22Rv1 (cell line): Measurements from ENCODE around the gene ZDHHC8.

Source experiments
- H3K27ac ChIP-seq: fragments of 450-650 bp; 2 replicates; pipeline ENCODE4 v1.5.1; 2017
- ZFX ChIP-seq: fragments of 450-650 bp; IDR thresholded peaks from 2 replicates; pipeline ENCODE4 v1.6.1; 2017; ENCODE audit warnings: antibody characterized with exemption, borderline replicate concordance
- TF ChIP-seq, protein P1 (sequence below): fragments of 450-650 bp; IDR thresholded peaks from 2 replicates; pipeline ENCODE4 v1.5.1; 2017; ENCODE audit warnings: mild to moderate bottlenecking

ZDHHC8 gene

DNA sequence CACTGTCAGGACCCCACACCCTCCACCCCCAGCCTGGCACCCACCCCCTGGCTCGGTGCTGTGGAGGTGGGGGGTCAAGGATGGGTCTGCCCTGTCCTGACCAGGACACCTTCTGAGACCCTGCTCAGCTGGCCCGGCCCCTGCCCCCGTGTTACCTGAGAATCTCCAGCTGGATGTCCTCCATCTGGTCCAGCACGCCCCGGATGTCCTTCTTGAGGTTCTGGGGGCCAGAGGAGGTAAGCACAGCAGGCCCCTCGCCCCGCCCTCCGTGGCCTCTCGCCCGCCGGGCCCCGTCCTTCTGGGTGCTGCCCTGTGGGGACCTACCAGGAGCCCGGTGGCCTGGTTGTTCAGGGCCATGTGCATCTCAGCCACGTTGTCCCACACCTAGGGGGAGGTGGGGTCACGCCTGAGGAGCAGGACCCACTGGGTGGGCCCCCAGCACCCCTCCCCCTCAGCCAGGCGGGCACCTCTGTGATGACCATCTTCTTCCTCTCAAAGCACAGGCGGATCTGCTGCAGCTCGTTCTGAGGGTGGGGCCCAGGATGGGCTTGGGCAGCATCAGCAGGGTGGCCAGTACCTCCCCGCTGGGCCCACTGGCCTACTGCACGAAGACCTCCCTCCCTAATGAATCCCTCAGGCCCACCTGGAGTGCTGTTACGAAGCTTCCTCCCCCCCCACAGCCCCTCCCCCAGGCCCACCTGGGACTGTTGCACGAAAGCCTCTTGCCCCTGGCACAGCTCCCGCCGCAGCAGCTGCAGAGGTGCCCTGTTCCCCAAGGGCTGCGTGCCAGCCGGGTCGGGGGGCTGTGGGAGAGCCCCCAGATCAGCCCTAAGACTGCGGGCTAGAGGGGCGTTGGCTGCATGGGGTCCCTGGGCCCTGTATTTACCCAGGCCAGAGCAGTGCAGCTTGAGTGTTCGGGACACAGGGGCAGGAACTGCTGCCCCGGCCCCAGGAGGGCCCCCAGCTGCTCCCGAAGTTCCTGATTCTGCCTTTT, 17.9 kb downstream of the ZDHHC8 start:
- no peak for TF ChIP-seq ZFX
- TF ChIP-seq, protein P1, sequence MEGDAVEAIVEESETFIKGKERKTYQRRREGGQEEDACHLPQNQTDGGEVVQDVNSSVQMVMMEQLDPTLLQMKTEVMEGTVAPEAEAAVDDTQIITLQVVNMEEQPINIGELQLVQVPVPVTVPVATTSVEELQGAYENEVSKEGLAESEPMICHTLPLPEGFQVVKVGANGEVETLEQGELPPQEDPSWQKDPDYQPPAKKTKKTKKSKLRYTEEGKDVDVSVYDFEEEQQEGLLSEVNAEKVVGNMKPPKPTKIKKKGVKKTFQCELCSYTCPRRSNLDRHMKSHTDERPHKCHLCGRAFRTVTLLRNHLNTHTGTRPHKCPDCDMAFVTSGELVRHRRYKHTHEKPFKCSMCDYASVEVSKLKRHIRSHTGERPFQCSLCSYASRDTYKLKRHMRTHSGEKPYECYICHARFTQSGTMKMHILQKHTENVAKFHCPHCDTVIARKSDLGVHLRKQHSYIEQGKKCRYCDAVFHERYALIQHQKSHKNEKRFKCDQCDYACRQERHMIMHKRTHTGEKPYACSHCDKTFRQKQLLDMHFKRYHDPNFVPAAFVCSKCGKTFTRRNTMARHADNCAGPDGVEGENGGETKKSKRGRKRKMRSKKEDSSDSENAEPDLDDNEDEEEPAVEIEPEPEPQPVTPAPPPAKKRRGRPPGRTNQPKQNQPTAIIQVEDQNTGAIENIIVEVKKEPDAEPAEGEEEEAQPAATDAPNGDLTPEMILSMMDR, result no peak
- H3K27ac ChIP-seq, result no peak overlapping the region

GRCh38 chr22:20150381-20151275, 19.0 kb downstream of the ZDHHC8 start, which contains the start of gene CCDC188:
TSS of gene CCDC188 (minus strand) at chr22:20151055. CDS start at chr22:20150986, 69 bp downstream.
- H3K27ac ChIP-seq, result no peak within 1 kb of the TSS
- TF ChIP-seq, protein P1, result no peak
- no peak for TF ChIP-seq ZFX

DNA sequence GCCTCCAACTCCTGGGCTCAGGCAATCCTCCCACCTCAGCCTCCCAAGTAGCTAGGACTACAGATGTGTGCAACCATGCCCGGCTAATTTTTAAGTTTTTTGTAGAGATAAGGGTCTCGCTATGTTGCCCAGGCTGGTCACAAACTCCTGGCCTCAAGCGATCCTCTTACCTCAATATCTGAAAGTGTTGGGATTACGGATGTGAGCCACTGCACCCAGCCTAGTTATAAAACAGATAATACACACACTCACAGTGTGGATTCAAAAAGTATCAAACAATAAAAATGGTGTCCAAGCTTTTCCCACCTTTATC, 19.6 kb downstream of the ZDHHC8 start:
- no peak overlapping the region for H3K27ac ChIP-seq
- TF ChIP-seq ZFX, result no peak
- TF ChIP-seq, protein P1, result no peak

GRCh38 chr22:20152464-20152890, 20.9 kb downstream of the ZDHHC8 start:
- no peak overlapping the region for H3K27ac ChIP-seq
- TF ChIP-seq, protein P1, result no peak
- no peak for TF ChIP-seq ZFX

GRCh38 chr22:20153945-20154344, 22.3 kb downstream of the ZDHHC8 start:
- TF ChIP-seq ZFX, result no peak
- TF ChIP-seq, protein P1, result no peak
- no peak overlapping the region for H3K27ac ChIP-seq

- no peak for TF ChIP-seq ZFX
- TF ChIP-seq, protein P1, result no peak
- H3K27ac ChIP-seq, result no peak overlapping the region
Measured at GRCh38 chr22:20154602-20155187, 23.1 kb downstream of the ZDHHC8 start.
